Measurements from ENCODE around the gene GRID1. TPM values are rescaled to one million over a fixed set of nuclear protein-coding genes. Genes with fewer than 3 reads are reported as not detected.

Gene GRID1
- total RNA-seq, 1 experiment from 2014 or later, result 0.07 TPM

DNA sequence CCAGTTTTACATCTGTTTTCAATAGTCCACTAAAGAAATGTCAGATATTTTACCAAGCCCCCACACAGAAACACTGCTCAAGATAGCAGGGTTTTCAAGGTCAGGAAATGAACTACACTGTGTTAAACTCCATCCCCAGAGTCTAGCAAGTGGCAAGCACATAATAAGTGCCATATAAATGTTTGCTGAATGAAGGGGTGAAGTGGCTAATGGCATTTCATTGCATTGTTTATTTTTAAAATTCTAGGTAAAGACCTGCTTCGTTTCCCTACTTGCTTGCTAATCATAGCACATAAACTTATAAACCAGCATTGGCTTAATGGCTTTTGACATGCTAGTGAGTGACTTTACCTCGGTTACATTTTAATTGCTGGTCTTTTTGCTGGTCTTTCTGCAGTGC lies 322.6 kb downstream of the GRID1 start:
- Histone ChIP-seq H3K36me3 (ENCODE audit: insufficient read depth, low read length) (no peaks in the 10 kb centered on the region), H3K27me3 (ENCODE audit: low read length) (no peaks in the 10 kb centered on the region), H3K9me3 (ENCODE audit: low read length) (no peaks in the 10 kb centered on the region), H3K9me2 (replicated peaks; ENCODE audit: insufficient read depth, low read length) (no peaks in the 10 kb centered on the region), H3K27ac (ENCODE audit: low read length) (no peak overlapping the region), H3K4me1 (ENCODE audit: low read length) (no peaks in the 10 kb centered on the region; the same call in 1 of the 2 replicates), H3K4me2 (ENCODE audit: low read depth, low read length, poor library complexity, severe bottlenecking) (no peak overlapping the region), H3K9ac (ENCODE audit: low read length) (no peak overlapping the region), H3K79me2 (ENCODE audit: low read length) (no peaks in the 10 kb centered on the region), H4K20me1 (ENCODE audit: insufficient read depth, low read depth, low read length) (no peaks in the 10 kb centered on the region), H3K4me3 (ENCODE audit: low read length) (no peak overlapping the region), H2AFZ (ENCODE audit: low read length) (no peak overlapping the region)
- no peak for DNase-seq

DNA sequence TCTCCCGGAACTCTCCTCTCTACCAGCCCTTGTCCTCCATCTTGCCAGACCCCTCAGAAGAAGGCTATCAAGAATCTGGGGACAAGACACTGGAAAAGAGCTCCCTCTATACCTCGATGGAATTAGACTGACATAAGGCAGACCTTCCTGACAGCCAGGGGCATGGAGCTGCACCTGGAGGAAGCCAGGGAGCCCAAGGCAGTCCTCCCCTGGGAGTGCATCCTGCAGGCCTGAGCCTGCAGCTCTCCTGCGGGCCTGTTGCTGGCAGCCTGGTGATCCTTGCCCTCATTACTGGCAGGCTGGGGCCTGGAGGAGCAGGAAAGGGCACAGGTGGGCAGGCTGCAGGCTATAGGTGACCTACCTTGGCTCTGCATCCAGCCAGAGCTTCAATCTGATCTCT lies 323.4 kb downstream of the GRID1 start:
- Histone ChIP-seq H2AFZ (ENCODE audit: low read length) (no peak overlapping the region), H3K9me3 (ENCODE audit: low read length) (no peaks in the 10 kb centered on the region), H3K9me2 (replicated peaks; ENCODE audit: insufficient read depth, low read length) (no peaks in the 10 kb centered on the region), H3K27me3 (ENCODE audit: low read length) (no peaks in the 10 kb centered on the region), H3K79me2 (ENCODE audit: low read length) (no peaks in the 10 kb centered on the region), H3K27ac (ENCODE audit: low read length) (no peak overlapping the region), H4K20me1 (ENCODE audit: insufficient read depth, low read depth, low read length) (no peaks in the 10 kb centered on the region), H3K36me3 (ENCODE audit: insufficient read depth, low read length) (no peaks in the 10 kb centered on the region), H3K4me3 (ENCODE audit: low read length) (no peak overlapping the region), H3K4me2 (ENCODE audit: low read depth, low read length, poor library complexity, severe bottlenecking) (no peak overlapping the region), H3K4me1 (ENCODE audit: low read length) (no peaks in the 10 kb centered on the region), H3K9ac (ENCODE audit: low read length) (no peak overlapping the region)
- DNase-seq, result no peak

DNA sequence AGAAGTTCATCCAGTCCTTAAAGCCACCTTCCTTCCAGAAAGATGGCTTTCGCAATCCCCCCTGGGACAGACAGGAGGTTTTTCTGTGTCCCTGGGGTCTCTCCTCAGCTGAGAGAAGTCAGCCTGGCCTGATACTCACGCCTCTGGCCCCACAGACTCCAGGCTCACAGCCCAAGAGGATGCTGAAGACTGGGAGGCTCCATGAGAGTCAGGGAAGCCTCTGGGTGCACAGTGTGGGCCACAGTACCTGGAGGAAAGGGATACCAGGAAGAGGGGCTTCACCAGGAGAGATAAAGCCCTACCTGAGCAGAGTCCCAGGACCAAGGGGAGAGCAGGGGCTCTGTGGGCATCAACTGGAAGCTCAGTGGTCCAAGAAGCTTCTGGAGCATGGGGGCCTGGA lies 324.4 kb downstream of the GRID1 start:
- no peak overlapping the region for H3K4me2 ChIP-seq (ENCODE audit: low read depth, low read length, poor library complexity, severe bottlenecking)
- H4K20me1 ChIP-seq (ENCODE audit: insufficient read depth, low read depth, low read length), result no peaks in the 10 kb centered on the region
- H2AFZ ChIP-seq (ENCODE audit: low read length), result no peak overlapping the region
- H3K4me3 ChIP-seq (ENCODE audit: low read length), result no peak overlapping the region
- H3K27ac ChIP-seq (ENCODE audit: low read length), result no peak overlapping the region
- no peaks in the 10 kb centered on the region for H3K9me3 ChIP-seq (ENCODE audit: low read length)
- no peak for DNase-seq
- no peaks in the 10 kb centered on the region for H3K36me3 ChIP-seq (ENCODE audit: insufficient read depth, low read length)
- no peaks in the 10 kb centered on the region for H3K79me2 ChIP-seq (ENCODE audit: low read length)
- H3K9me2 ChIP-seq (replicated peaks; ENCODE audit: insufficient read depth, low read length), result no peaks in the 10 kb centered on the region
- H3K27me3 ChIP-seq (ENCODE audit: low read length), result no peaks in the 10 kb centered on the region
- H3K9ac ChIP-seq (ENCODE audit: low read length), result no peak overlapping the region
- H3K4me1 ChIP-seq (ENCODE audit: low read length), result no peaks in the 10 kb centered on the region

DNA sequence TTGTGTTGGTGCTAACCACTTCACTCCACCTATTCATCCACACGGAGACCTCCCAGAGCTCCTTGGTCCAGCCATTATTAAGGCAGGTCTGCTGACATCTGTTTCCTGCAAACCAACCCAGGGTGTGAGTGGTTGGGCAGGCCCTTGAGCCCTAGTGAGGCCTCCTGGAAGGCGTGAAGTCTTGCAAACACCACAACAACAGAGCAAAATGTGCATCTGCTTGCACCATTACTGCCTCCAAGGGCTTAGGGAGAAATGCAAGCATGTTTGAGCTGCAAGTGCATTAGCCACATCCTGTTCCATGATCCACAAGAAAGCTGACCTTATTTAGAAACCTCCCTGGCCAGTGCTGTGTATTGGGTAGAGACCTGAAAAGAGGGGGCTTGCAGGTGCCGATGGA lies 325.5 kb downstream of the GRID1 start:
- no peaks in the 10 kb centered on the region for H3K79me2 ChIP-seq (ENCODE audit: low read length)
- no peak for DNase-seq
- H3K4me2 ChIP-seq (ENCODE audit: low read depth, low read length, poor library complexity, severe bottlenecking), result no peak overlapping the region
- no peak overlapping the region for H3K4me3 ChIP-seq (ENCODE audit: low read length)
- H2AFZ ChIP-seq (ENCODE audit: low read length), result no peak overlapping the region
- H3K9ac ChIP-seq (ENCODE audit: low read length), result no peak overlapping the region
- H3K36me3 ChIP-seq (ENCODE audit: insufficient read depth, low read length), result no peaks in the 10 kb centered on the region
- H4K20me1 ChIP-seq (ENCODE audit: insufficient read depth, low read depth, low read length), result no peaks in the 10 kb centered on the region
- no peaks in the 10 kb centered on the region for H3K9me2 ChIP-seq (replicated peaks; ENCODE audit: insufficient read depth, low read length)
- H3K27me3 ChIP-seq (ENCODE audit: low read length), result no peaks in the 10 kb centered on the region
- H3K9me3 ChIP-seq (ENCODE audit: low read length), result no peaks in the 10 kb centered on the region
- no peaks in the 10 kb centered on the region for H3K4me1 ChIP-seq (ENCODE audit: low read length)
- H3K27ac ChIP-seq (ENCODE audit: low read length), result no peak overlapping the region

DNA sequence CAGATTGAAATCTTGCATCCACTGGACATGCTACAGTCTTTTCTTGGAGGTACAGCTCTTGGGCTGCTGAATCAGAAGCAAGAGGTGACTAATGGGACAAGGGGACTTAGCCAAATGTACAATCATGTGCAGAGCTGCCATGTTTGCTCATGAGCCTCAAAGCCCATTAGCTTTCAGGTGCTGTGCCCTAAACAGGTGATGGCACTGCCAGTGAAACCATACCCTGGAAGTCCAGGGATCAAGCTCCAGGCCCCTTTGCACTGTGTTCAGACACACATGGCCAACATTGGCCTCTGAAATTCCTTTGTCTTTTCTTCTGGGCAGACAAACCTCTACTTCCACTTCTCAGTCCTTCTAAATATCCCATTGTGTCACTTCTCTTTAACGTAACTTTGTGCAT lies 328.2 kb downstream of the GRID1 start:
- H3K4me3 ChIP-seq (ENCODE audit: low read length), result no peak overlapping the region
- H3K79me2 ChIP-seq (ENCODE audit: low read length), result no peaks in the 10 kb centered on the region
- no peak for DNase-seq

DNA sequence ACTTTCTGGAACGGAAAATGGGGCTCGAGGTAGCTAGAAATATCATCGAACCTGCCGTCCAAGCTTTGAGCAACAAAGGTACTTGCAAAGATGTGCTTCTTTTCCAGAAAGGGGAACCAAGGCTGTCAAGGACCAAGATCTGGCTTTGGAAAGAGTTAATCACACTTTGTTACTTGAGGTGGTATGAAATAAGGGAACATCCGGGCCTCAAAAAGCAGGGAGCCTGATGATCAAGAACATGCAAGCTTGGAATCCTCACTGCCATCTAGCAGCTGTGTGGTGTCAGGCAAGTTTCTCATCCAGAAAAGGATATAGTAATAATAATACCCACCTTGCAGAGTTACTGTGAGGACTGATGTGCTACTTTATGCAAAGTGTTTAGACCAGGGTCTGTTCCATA lies 329.5 kb downstream of the GRID1 start:
- Histone ChIP-seq H3K4me2 (ENCODE audit: low read depth, low read length, poor library complexity, severe bottlenecking) (no peak overlapping the region), H4K20me1 (ENCODE audit: insufficient read depth, low read depth, low read length) (no peaks in the 10 kb centered on the region), H3K9ac (ENCODE audit: low read length) (no peak overlapping the region), H3K4me1 (ENCODE audit: low read length) (no peaks in the 10 kb centered on the region), H2AFZ (ENCODE audit: low read length) (no peak overlapping the region), H3K27me3 (ENCODE audit: low read length) (no peaks in the 10 kb centered on the region), H3K79me2 (ENCODE audit: low read length) (no peaks in the 10 kb centered on the region), H3K9me2 (replicated peaks; ENCODE audit: insufficient read depth, low read length) (no peaks in the 10 kb centered on the region), H3K27ac (ENCODE audit: low read length) (no peak overlapping the region), H3K9me3 (ENCODE audit: low read length) (no peaks in the 10 kb centered on the region), H3K36me3 (ENCODE audit: insufficient read depth, low read length) (no peaks in the 10 kb centered on the region), H3K4me3 (ENCODE audit: low read length) (no peak overlapping the region)
- DNase-seq, result no peak

More for the DNA sequence above, 328.2 kb downstream of the GRID1 start:
- Histone ChIP-seq H3K27me3 (ENCODE audit: low read length) (no peaks in the 10 kb centered on the region), H3K4me1 (ENCODE audit: low read length) (no peaks in the 10 kb centered on the region), H3K36me3 (ENCODE audit: insufficient read depth, low read length) (no peaks in the 10 kb centered on the region), H2AFZ (ENCODE audit: low read length) (no peak overlapping the region), H3K9me3 (ENCODE audit: low read length) (no peaks in the 10 kb centered on the region), H4K20me1 (ENCODE audit: insufficient read depth, low read depth, low read length) (no peaks in the 10 kb centered on the region), H3K4me2 (ENCODE audit: low read depth, low read length, poor library complexity, severe bottlenecking) (no peak overlapping the region), H3K27ac (ENCODE audit: low read length) (no peak overlapping the region), H3K9me2 (replicated peaks; ENCODE audit: insufficient read depth, low read length) (no peaks in the 10 kb centered on the region), H3K9ac (ENCODE audit: low read length) (no peak overlapping the region)

DNA sequence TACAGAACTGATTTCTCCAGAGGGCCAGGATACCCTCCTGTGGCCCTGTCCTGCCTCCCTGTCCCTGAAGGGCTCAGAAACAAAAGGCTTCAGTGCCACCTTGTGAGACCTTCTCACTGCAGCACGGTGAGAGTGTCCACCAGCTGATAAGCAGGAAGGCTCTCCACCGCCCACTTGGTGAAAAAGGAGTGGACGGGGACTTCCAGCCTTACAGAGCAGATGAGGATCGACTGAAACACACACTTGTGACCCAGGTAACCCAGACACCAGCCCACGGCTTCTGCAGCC lies 330.1 kb downstream of the GRID1 start:
- H3K27ac ChIP-seq (ENCODE audit: low read length), result no peak overlapping the region
- no peaks in the 10 kb centered on the region for H3K4me1 ChIP-seq (ENCODE audit: low read length)
- no peak overlapping the region for H2AFZ ChIP-seq (ENCODE audit: low read length)
- DNase-seq, result no peak
- H3K9me3 ChIP-seq (ENCODE audit: low read length), result no peaks in the 10 kb centered on the region
- H3K36me3 ChIP-seq (ENCODE audit: insufficient read depth, low read length), result no peaks in the 10 kb centered on the region
- no peaks in the 10 kb centered on the region for H3K9me2 ChIP-seq (replicated peaks; ENCODE audit: insufficient read depth, low read length)
- H4K20me1 ChIP-seq (ENCODE audit: insufficient read depth, low read depth, low read length), result no peaks in the 10 kb centered on the region
- no peak overlapping the region for H3K9ac ChIP-seq (ENCODE audit: low read length)
- no peak overlapping the region for H3K4me3 ChIP-seq (ENCODE audit: low read length)
- H3K4me2 ChIP-seq (ENCODE audit: low read depth, low read length, poor library complexity, severe bottlenecking), result no peak overlapping the region
- no peaks in the 10 kb centered on the region for H3K27me3 ChIP-seq (ENCODE audit: low read length)
- no peaks in the 10 kb centered on the region for H3K79me2 ChIP-seq (ENCODE audit: low read length)

DNA sequence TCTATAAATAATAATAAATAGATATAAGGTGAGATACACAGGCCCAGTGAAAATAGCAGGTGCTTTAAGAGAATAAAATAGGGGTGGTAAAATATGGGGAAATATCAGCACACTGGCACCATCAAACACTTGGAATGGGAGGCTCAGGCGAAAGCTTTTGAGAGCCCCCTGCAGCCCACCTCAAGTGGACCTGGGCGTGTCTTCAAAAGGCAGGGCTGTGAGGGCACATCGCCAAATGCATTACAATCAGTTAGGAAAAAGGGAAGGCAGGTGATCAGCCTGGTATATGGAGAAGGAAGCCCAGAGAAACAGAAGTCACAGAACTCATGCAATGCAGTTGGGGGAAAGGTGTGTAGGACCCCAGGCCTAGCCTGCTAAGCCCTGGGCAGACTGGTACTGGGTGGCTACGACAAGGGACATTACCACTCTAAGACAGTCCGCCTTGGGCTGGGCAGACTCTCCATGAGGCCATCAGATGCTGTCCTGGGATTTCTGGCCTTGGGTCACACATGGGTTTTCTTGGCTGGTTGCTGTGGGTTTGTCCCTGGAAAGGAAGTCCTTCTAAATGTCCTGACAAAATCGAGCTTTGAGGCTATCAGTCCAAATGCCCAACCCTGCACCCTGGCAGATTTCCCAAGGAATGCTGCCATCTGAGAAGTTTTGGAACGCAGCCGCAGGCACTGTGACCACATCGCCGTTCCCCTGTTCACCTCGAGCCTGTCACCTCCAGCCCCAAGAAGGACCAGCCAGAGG lies 330.6 kb downstream of the GRID1 start:
- Histone ChIP-seq H3K36me3 (ENCODE audit: insufficient read depth, low read length) (no peaks in the 10 kb centered on the region), H3K9ac (ENCODE audit: low read length) (no peak overlapping the region), H3K79me2 (ENCODE audit: low read length) (no peaks in the 10 kb centered on the region), H3K27me3 (ENCODE audit: low read length) (no peaks in the 10 kb centered on the region), H3K9me3 (ENCODE audit: low read length) (no peaks in the 10 kb centered on the region), H3K4me1 (ENCODE audit: low read length) (no peaks in the 10 kb centered on the region), H3K4me2 (ENCODE audit: low read depth, low read length, poor library complexity, severe bottlenecking) (no peak overlapping the region), H2AFZ (ENCODE audit: low read length) (no peak overlapping the region), H3K9me2 (replicated peaks; ENCODE audit: insufficient read depth, low read length) (no peaks in the 10 kb centered on the region), H4K20me1 (ENCODE audit: insufficient read depth, low read depth, low read length) (no peaks in the 10 kb centered on the region), H3K27ac (ENCODE audit: low read length) (no peak overlapping the region), H3K4me3 (ENCODE audit: low read length) (no peak overlapping the region)
- no peak for DNase-seq

DNA sequence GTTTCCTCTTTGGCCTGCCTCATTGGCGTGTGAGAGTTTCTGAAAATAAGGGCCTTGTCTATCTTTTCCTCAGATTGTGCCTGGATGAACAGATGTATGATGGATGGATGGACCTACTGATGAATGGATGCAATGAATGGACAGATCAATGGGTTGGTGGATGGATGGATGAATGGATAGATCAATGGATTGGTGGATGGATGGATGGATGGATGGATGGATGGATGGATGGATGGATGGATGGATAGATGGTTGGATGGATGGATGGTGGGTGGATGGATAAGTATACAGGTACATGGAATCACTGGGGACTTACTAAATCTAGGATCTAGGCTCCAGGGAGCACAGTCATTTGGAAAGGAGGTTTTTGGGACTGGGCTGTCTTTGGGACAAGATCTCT lies 331.9 kb downstream of the GRID1 start:
- DNase-seq, result no peak
- no peak overlapping the region for H3K4me3 ChIP-seq (ENCODE audit: low read length)
- H2AFZ ChIP-seq (ENCODE audit: low read length), result no peak overlapping the region
- no peak overlapping the region for H3K4me2 ChIP-seq (ENCODE audit: low read depth, low read length, poor library complexity, severe bottlenecking)
- H3K36me3 ChIP-seq (ENCODE audit: insufficient read depth, low read length), result no peaks in the 10 kb centered on the region
- no peaks in the 10 kb centered on the region for H4K20me1 ChIP-seq (ENCODE audit: insufficient read depth, low read depth, low read length)
- no peaks in the 10 kb centered on the region for H3K79me2 ChIP-seq (ENCODE audit: low read length)
- no peaks in the 10 kb centered on the region for H3K4me1 ChIP-seq (ENCODE audit: low read length)
- no peaks in the 10 kb centered on the region for H3K9me3 ChIP-seq (ENCODE audit: low read length)
- no peaks in the 10 kb centered on the region for H3K27me3 ChIP-seq (ENCODE audit: low read length)
- H3K27ac ChIP-seq (ENCODE audit: low read length), result no peak overlapping the region
- H3K9me2 ChIP-seq (replicated peaks; ENCODE audit: insufficient read depth, low read length), result no peaks in the 10 kb centered on the region
- no peak overlapping the region for H3K9ac ChIP-seq (ENCODE audit: low read length)

All from Karpas-422 (cell line).